Erythroblast (primary cell): ENCODE measurements around the gene SF3A1.

Source experiments
- DNase-seq, 2 experiments: peaks; one replicate each; lab custom pipeline; 2025; lab: John Stamatoyannopoulos, UW
- GATA1 ChIP-seq: IDR thresholded peaks from 2 replicates; pipeline ENCODE4 v1.6.1; 2011; ENCODE audit warnings: low read depth, mild to moderate bottlenecking, control low read depth, low read length, moderate library complexity
- POLR2A ChIP-seq: IDR thresholded peaks from 2 replicates; pipeline ENCODE4 v1.6.1; 2011; ENCODE audit warnings: mild to moderate bottlenecking, low read length

Gene SF3A1

DNA sequence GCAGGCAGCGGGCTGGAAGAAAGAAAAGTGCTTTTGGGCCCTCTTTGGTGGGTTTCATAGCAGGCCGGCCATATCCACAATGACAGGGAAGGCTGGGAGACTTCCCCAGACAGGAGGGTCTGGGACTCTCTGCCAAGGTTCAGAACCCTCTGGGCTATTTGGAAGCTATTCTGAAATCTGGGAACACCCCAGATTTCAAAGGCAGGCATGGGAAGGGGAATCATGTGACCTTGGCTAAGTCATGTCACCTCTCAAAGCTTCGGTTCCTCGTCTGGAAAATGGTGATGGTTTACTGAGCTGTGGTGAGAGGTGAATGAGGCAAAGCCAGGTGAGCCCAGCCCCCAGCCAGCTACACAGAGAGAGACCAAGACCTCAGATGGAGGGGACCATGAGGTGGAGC is 72.0 kb downstream of the SF3A1 start:
- TF ChIP-seq POLR2A (no peak), GATA1 (no peak)
- no peak for DNase-seq

DNA sequence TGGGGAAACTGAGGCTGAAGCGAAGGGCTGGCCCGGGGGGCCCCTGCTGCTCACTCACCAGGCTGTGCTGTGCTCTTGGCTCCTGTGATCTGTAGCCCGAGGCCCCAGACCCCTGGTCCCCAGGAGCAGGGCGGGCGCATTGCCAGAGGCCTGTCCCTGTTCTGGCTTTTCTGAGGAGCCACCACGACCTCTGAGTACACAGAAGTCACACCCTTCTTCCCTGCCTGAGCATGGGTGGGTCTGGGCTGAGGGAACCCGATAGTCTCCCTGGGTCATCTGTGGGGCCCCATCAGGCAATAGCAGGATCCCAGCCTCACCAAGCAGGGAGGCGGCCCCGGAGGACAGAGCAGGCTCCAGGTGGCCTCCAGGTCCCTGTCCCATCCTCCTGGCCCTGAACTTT is 72.5 kb downstream of the SF3A1 start:
- peak; percentile 90 for DNase-seq
- TF ChIP-seq GATA1 (no peak), POLR2A (peak; percentile 92)

GRCh38 chr22:30283342-30283741 is 73.4 kb downstream of the SF3A1 start:
- DNase-seq = peak; percentile 23 to 55
- TF ChIP-seq POLR2A (no peak), GATA1 (no peak)

DNA sequence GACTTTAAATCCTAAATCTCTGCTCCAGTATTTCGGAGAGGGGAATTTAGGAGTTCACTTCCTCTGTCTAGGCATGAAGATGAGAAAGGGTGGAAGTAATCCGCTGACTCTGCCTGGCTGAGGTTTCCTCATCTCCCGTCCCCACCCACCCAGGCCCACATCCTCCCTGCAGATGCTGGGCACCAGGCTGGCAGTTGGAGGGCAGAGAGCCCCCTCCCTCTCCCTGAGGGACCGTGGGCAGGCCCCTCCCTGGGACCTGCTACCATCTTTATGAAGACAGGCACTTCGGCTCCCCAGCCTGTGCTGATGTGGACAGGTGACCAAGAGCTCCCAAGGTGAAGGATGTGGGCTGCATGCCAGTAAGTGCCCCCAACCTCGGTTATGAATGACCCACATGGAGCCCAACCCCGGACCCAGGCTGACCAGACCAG is 74.1 kb downstream of the SF3A1 start:
- peak in 1 of 2 experiments; percentile 36 for DNase-seq
- TF ChIP-seq POLR2A (peak; percentile 51), GATA1 (no peak)
